Prostate gland (tissue), 2 donors: ENCODE results near the gene NR2E1.

Experiments used
- CTCF ChIP-seq, 4 experiments: fragments of 200-600 bp in 2 of 4; fragments of 450-650 bp in 2 of 4; sonication (generic) in 2 of 4; IDR thresholded peaks; 1 replicate in 3 of 4; 2 replicates in 1 of 4; pipeline ENCODE4 v1.5.1; 2016 to 2019; ENCODE audit warnings: antibody characterized with exemption in 4 of 4, mild to moderate bottlenecking in 2 of 4, moderate library complexity in 2 of 4
- POLR2A ChIP-seq: fragments of 450-650 bp; IDR thresholded peaks from one replicate; pipeline ENCODE4 v1.6.1; 2016; ENCODE audit warnings: antibody characterized with exemption, mild to moderate bottlenecking
- POLR2AphosphoS5 ChIP-seq: sonication (generic); formaldehyde crosslinking; IDR thresholded peaks from one replicate; pipeline ENCODE4 v1.6.1; 2017; ENCODE audit warnings: antibody characterized with exemption

- TF ChIP-seq CTCF (IDR thresholded peaks at IDR 0.05) (no peak), POLR2A (no peak), POLR2AphosphoS5 (no peak)
Observed at GRCh38 chr6:108203189-108204112, 37.6 kb downstream of the NR2E1 start.
